ENCODE data around the gene PTGDR2.

DNA sequence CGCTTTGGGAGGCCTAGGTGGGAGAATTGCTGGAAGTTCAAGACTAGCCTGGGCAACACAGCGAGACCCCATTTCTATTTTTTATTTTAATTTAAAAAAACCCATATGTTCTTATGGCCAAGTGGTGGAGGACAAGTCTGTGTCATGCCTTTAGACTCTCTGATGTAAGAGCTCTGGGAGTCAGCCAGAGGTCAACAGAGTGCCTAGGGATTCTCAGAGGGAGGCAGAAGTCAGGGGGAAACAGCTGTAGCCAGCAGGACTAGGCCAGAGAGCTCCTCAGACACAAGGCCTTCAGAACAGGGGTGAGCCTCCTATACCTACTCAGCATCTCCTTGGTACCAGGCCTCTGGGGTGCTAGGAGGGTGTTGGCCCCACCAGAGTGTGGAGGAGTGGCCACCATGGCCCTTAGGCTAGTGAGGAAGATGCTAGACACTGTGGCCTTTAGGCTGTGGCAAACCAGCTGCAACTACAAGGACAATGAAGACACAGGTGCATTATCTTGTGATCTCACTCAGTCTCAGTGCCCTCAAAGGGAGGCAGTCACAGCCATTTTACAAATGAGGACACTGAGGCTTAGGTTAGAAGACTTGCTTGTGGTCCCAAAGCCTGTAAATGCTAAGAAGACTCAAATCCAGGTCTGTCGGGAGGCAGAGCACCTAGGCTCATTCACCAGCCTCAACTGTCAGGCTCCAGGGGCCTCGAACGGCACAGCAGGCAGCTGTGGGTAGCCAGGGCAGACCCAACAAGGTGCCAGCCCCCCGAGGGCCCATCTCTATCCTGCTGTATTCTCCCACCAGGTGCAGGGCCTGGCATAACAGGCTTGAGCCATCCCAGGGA, 16.6 kb upstream of the PTGDR2 start:
- TF ChIP-seq POLR2A (IDR thresholded peaks at IDR 0.05): no peak
- TF ChIP-seq, protein P1, sequence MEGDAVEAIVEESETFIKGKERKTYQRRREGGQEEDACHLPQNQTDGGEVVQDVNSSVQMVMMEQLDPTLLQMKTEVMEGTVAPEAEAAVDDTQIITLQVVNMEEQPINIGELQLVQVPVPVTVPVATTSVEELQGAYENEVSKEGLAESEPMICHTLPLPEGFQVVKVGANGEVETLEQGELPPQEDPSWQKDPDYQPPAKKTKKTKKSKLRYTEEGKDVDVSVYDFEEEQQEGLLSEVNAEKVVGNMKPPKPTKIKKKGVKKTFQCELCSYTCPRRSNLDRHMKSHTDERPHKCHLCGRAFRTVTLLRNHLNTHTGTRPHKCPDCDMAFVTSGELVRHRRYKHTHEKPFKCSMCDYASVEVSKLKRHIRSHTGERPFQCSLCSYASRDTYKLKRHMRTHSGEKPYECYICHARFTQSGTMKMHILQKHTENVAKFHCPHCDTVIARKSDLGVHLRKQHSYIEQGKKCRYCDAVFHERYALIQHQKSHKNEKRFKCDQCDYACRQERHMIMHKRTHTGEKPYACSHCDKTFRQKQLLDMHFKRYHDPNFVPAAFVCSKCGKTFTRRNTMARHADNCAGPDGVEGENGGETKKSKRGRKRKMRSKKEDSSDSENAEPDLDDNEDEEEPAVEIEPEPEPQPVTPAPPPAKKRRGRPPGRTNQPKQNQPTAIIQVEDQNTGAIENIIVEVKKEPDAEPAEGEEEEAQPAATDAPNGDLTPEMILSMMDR (IDR thresholded peaks at IDR 0.05): no peak
